Esophagus mucosa (tissue), 1 donor: ENCODE measurements around the gene ARHGEF37. TPM values are rescaled to one million over a fixed set of nuclear protein-coding genes. Genes with fewer than 3 reads are reported as not detected.

Source experiments
- ATAC-seq: fragments of 200-7000 bp; cut with Tn5 transposase; one replicate; pipeline ENCODE4 v1.9.1; 2020
- total RNA-seq: library from RNA; stranded (reverse); gene quantifications from one replicate; pipeline ENCODE4 v1.2.4, GENCODE V29; 2023
- donor health status: DM: yes; HTN: yes; CAD: no.

ARHGEF37 gene
- total RNA-seq, 1 donor from 2014 or later: 23.6 TPM

- no peak for ATAC-seq
Measured at GRCh38 chr5:149679876-149680809, 98.8 kb downstream of the ARHGEF37 start.

DNA sequence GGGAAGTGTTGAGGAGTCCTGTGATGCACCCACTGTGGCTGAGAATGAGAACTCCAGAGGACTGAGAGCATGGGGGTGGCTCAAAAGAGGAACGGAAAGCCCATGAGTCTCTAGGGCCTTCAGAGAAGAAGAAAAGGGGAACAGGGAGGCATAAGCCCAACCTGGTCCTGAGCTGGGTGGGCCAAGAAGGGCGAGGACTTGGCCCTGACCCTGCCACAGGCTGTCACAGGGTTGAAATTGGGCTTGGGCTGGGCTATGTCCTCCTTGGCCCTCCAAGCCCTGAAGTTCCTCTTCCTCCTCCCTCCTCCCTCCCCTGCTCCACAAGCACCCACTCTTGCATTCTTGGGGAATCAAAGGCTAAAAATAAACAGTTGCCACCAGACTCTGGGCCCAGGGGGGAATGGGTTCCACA lies 99.5 kb downstream of the ARHGEF37 start:
- peak; percentile 17 for ATAC-seq

GRCh38 chr5:149681252-149681651 lies 100.0 kb downstream of the ARHGEF37 start:
- ATAC-seq: no peak

- ATAC-seq: no peak
Measured at GRCh38 chr5:149681922-149682321, 100.6 kb downstream of the ARHGEF37 start.

- peak; percentile 43 for ATAC-seq
Measured at GRCh38 chr5:149682532-149683075, 101.3 kb downstream of the ARHGEF37 start.

DNA sequence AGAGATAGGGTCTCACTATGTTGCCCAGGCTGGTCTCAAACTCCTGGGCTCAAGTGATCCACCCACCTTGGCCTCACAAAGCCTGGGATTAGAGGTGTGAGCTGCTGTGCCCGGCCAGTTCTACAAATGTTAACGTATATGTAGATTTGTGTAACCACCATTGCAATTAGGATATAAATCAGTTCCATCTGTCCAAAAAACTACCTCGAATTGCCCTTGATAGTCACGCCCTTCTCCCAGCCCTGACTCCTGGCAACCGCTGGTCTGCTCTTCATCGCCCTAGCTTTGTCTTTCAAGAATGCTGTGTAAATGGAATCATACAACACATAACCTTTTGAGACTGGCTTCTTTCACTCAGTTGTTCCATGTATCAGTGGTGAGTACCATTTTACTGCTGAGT lies 102.7 kb downstream of the ARHGEF37 start:
- ATAC-seq: no peak

DNA sequence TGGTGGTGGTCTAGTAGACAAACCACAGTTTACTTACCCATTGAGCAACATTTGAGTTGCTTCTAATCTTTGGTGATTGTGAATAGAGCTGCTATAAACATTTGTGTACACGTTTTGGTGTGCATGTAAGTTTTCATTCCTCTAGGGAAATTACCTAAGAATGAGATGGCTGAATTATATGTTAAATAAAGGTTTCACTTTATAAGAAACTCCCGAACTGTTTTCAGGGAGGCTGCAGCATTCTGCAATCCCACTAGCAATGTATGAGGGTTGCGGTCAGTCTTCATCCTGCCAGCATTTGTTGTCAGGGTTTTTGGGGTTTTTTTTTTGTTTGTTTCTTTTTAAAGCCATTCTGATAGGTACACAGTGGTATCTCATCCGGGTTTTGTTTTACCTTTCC lies 103.1 kb downstream of the ARHGEF37 start:
- ATAC-seq: no peak

Other genes starting within 250 kb of the ARHGEF37 start
- gene GRPEL2, start 236.0 kb upstream of the ARHGEF37 start, total RNA-seq: 49.6 TPM
- gene PCYOX1L, start 223.5 kb upstream of the ARHGEF37 start, total RNA-seq: 6.5 TPM
- gene IL17B, start 202.2 kb upstream of the ARHGEF37 start, total RNA-seq: 0.28 TPM
- 404 TPM for gene CSNK1A1, start 30.1 kb upstream of the ARHGEF37 start, total RNA-seq
- gene PPARGC1B, start 148.8 kb downstream of the ARHGEF37 start, total RNA-seq: 8.8 TPM